Fibroblast of pulmonary artery (primary cell): ENCODE measurements around the gene MAP4K3.

Source experiments
- DNase-seq: peaks from one replicate; pipeline ENCODE4 v3.0.0-alpha.2; 2010; ENCODE audit warnings: low read depth
- H3K4me3 ChIP-seq: replicated peaks from 2 replicates; pipeline ENCODE4 v1.5.1; 2011; ENCODE audit warnings: low read depth, mild to moderate bottlenecking, control low read depth, low read length, moderate library complexity
- CTCF ChIP-seq: IDR thresholded peaks from 2 replicates; pipeline ENCODE4 v1.5.1; 2011; ENCODE audit warnings: mild to moderate bottlenecking, control low read depth, low read length, inconsistent platforms; ENCODE audit errors: missing control alignments

Gene MAP4K3

GRCh38 chr2:39377226-39377939, 59.7 kb downstream of the MAP4K3 start:
- DNase-seq: no peak
- no peak for TF ChIP-seq CTCF
- no peak overlapping the region for H3K4me3 ChIP-seq

DNA sequence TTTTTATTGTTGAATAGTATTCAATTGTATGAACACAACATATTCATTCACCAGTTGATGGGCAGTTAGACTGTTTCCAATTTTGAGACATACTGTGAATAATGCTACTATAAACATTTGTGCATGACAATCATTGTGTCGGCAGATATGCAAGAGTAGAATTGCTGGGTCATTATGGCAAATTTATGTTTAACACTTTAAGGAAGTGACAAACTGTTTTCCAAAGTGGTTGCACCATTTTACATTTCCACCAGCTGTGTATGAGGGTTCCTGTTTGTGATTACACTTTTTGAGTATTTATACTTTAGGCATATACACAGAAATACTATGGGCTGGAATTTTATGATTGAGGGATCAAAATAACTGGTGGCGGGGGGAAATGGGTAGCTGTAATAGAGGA, 61.2 kb downstream of the MAP4K3 start:
- DNase-seq: no peak
- TF ChIP-seq CTCF: no peak
- no peak overlapping the region for H3K4me3 ChIP-seq

DNA sequence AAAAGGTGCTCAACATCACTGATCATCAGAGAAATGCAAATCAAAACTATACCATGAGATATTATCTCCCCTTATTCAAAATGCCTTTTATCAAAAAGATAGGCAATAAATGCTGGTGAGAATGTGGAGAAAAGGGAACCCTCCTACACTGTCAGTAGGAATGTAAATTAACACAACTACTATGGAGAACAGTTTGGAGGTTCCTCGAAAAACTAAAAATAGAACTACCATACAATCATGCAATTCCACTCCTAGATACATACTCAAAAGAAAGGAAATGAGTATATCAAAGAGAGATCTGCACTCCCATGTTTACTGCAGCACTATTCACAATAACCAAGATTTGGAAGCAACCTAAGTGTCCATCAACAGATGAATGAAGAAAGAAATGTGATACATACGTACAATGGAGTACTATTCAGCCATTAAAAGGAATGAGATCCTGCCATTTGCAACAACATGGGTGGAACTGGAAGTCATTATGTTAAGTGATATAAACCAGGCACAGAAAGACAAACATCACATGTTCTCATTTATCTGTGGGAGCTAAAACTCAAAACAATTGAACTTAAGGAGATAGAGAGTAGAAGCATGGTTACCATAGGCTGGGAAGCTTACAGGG, 63.8 kb downstream of the MAP4K3 start:
- no peak for TF ChIP-seq CTCF

GRCh38 chr2:39370101-39370500, 67.0 kb downstream of the MAP4K3 start:
- TF ChIP-seq CTCF: no peak
- no peak for DNase-seq
- no peak overlapping the region for H3K4me3 ChIP-seq

More for the DNA sequence above, 63.8 kb downstream of the MAP4K3 start:
- no peak overlapping the region for H3K4me3 ChIP-seq
- no peak for DNase-seq

DNA sequence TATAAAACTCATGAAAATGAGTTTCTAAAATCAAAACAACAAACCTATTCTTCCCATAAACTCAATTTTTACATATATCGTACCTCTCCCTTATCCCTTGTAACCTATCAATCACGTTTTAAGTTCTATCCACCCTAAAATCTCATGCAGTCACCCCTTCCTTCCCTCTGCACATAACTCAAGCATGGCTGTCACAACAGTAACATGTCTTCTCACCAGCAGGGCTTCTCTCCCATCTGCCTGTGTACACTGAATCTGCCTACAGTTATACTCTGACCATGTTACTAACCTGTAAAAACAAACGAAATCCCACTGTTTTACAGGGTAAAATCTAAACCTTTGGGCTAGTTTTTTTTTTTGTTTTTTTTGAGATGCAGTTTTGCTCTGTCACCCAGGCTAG, 68.2 kb downstream of the MAP4K3 start:
- no peak for DNase-seq
- no peak for TF ChIP-seq CTCF
- H3K4me3 ChIP-seq: no peak overlapping the region

DNA sequence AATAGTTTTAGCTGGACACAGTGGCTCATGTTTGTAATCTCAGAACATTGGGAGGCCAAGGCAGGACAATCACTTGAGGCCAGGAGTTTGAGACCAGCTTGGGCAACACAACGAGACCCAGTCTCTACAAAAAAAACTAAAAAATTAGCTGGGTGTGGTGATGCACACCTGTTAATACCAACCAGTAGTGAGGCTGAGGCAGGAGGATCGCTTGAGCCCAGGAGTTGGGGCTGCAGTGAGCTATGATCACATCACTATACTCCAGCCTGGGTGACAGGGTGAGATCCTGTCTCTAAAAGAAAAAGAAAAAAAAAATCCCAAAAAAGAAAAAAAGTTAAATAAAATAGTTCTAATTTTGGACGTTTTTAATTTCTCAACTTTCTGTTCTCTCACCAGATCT, 68.7 kb downstream of the MAP4K3 start:
- no peak for DNase-seq
- TF ChIP-seq CTCF: no peak
- H3K4me3 ChIP-seq: no peak overlapping the region

- no peak for TF ChIP-seq CTCF
- H3K4me3 ChIP-seq: no peak overlapping the region
- DNase-seq: no peak
Observed at GRCh38 chr2:39362595-39362994, 74.5 kb downstream of the MAP4K3 start.
